OCI-LY1 (cell line): ENCODE results near the gene TAS1R2.

Experiments used
- EZH2 ChIP-seq: fragments of 200-600 bp; sonication (generic), shearing (Covaris generic); IDR thresholded peaks from 2 replicates; pipeline ENCODE4 v1.8.0; 2017; ENCODE audit warnings: borderline replicate concordance, mixed run types, mild to moderate bottlenecking, antibody characterized with exemption, low read length, moderate library complexity, mixed read lengths
- TF ChIP-seq, protein P1 (sequence below): fragments of 200-600 bp; sonication (generic), shearing (Covaris generic); IDR thresholded peaks from 2 replicates; pipeline ENCODE4 v1.5.1; 2017; ENCODE audit warnings: mild to moderate bottlenecking, antibody characterized with exemption, low read length, moderate library complexity, mixed read lengths

- TF ChIP-seq, protein P1, sequence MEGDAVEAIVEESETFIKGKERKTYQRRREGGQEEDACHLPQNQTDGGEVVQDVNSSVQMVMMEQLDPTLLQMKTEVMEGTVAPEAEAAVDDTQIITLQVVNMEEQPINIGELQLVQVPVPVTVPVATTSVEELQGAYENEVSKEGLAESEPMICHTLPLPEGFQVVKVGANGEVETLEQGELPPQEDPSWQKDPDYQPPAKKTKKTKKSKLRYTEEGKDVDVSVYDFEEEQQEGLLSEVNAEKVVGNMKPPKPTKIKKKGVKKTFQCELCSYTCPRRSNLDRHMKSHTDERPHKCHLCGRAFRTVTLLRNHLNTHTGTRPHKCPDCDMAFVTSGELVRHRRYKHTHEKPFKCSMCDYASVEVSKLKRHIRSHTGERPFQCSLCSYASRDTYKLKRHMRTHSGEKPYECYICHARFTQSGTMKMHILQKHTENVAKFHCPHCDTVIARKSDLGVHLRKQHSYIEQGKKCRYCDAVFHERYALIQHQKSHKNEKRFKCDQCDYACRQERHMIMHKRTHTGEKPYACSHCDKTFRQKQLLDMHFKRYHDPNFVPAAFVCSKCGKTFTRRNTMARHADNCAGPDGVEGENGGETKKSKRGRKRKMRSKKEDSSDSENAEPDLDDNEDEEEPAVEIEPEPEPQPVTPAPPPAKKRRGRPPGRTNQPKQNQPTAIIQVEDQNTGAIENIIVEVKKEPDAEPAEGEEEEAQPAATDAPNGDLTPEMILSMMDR: no peak
- TF ChIP-seq EZH2: no peak
Measured at GRCh38 chr1:18807334-18808063, 52.0 kb downstream of the TAS1R2 start.
